IPS-15b (cell line): ENCODE measurements around the gene MYO1D.

Experiments
- H3K27me3 ChIP-seq: one replicate; pipeline ENCODE4 v1.6.1; 2013; ENCODE audit warnings: low read length; ENCODE audit not compliant: control insufficient read depth, insufficient read depth
- H3K36me3 ChIP-seq: one replicate; pipeline ENCODE4 v1.6.1; 2013; ENCODE audit warnings: low read length; ENCODE audit not compliant: control insufficient read depth, insufficient read depth
- H3K4me1 ChIP-seq: one replicate; pipeline ENCODE4 v1.6.1; 2013; ENCODE audit warnings: mild to moderate bottlenecking, low read length; ENCODE audit not compliant: control insufficient read depth, insufficient read depth
- H3K4me3 ChIP-seq: one replicate; pipeline ENCODE4 v1.5.1; 2013; ENCODE audit warnings: low read depth, low read length
- H3K9ac ChIP-seq: one replicate; pipeline ENCODE4 v1.6.1; 2013; ENCODE audit warnings: low read depth, mild to moderate bottlenecking, low read length
- H3K9me3 ChIP-seq: one replicate; pipeline ENCODE4 v1.6.1; 2013; ENCODE audit warnings: mild to moderate bottlenecking, low read length; ENCODE audit not compliant: control insufficient read depth, insufficient read depth

The MYO1D gene

DNA sequence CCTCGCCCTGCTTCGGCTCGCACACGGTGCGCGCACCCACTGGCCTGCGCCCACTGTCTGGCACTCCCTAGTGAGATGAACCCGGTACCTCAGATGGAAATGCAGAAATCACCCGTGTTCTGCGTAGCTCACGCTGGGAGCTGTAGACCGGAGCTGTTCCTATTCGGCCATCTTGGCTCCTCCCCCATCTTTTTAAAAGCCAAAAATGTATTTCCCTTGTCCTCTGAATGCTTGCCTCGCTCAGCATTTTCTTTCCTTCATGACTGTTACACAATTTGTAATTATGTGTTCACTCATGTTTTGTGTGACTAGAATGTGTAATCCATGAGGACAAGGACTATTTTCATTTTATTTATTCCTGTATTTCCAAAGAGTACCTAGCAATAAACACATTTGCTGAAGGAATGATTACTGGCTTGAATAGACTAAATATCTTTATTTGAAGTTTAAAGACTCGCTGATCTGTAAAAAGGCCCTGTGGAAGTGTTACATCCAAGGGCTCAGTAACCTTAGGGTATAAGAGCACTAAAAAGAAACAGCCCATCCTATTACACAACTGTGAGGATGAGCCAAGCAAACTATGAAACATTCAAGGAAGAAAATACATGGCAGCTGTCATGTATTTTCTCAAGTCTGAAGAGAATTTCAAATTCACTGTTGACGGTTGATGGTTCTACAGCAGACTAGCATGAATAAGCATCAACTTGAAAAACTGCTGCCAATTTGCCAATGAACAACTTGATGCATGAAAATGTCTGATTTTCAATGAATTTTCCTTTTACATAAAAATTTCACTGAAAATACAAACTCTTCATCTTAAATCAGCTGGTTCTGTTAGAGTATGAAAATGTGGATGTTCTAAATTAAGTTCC, 192.6 kb downstream of the MYO1D start:
- Histone ChIP-seq H3K9me3 (no peaks in the 10 kb centered on the region), H3K36me3 (no peaks in the 10 kb centered on the region), H3K4me3 (peak overlapping the region; percentile 37), H3K4me1 (no peaks in the 10 kb centered on the region), H3K27me3 (no peaks in the 10 kb centered on the region), H3K9ac (no peak overlapping the region)

DNA sequence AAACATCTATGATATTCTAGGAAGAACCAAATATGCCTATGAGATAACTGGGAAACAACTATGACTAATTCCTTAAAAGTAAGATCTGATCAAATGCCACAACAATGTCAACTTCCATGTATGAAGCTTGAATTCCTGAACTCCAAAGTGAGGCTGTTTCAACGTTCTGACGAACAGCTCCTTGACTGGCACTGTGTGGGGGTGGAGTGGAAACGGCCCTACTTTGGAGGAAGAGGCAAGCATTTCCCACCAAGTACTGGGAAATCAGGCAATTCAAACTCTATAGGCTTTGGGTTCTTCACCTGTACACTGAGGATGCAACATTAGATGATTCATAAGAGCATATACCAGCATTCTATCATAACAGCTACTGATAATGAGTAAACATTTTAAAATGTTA, 203.0 kb downstream of the MYO1D start:
- Histone ChIP-seq H3K9ac (no peak overlapping the region), H3K9me3 (no peaks in the 10 kb centered on the region), H3K27me3 (no peaks in the 10 kb centered on the region), H3K4me3 (no peak overlapping the region), H3K4me1 (no peaks in the 10 kb centered on the region), H3K36me3 (no peaks in the 10 kb centered on the region)

DNA sequence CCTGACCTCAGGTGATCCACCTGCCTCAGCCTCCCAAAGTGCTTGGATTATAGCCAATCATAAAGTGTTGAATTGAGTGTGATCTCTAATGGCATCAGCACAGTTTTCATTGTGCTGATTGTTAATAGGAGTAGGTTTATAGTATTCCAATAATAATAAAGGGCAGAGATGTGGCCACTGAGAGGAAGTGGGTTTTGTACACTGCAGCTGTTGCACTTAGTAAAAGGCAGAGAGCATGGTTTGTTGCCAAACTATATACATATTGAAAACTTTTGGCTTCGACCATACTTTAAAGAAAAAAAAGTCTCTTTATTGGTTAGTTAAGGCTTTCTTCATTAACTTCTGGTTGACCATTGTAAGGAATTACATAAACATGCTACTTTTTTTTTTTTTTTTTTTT, 204.2 kb downstream of the MYO1D start:
- no peaks in the 10 kb centered on the region for H3K9me3 ChIP-seq

DNA sequence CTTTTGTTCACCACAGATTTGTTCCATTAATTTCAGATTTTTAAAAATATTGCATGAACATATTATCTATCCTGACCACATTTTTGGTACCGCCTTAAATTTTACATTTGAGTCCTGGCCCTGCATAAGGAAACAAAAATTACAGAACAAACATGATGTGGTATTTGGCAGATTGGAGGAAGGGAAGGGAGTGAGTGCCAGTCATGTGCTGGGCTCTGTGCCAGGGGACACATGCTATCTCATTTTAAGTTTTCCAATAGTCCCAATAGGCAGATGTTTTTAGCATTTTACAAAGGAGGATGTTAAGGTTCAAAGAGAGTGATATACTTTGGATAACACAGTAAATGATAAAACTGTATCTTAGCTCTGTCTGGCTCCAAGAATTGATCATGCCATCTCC, 205.0 kb downstream of the MYO1D start:
- no peaks in the 10 kb centered on the region for H3K27me3 ChIP-seq
- H3K9me3 ChIP-seq: no peaks in the 10 kb centered on the region
- no peaks in the 10 kb centered on the region for H3K36me3 ChIP-seq
- no peak overlapping the region for H3K4me3 ChIP-seq
- no peak overlapping the region for H3K9ac ChIP-seq
- no peaks in the 10 kb centered on the region for H3K4me1 ChIP-seq

More for the DNA sequence above, 204.2 kb downstream of the MYO1D start:
- H3K27me3 ChIP-seq: no peaks in the 10 kb centered on the region
- H3K9ac ChIP-seq: no peak overlapping the region
- no peaks in the 10 kb centered on the region for H3K4me1 ChIP-seq
- no peak overlapping the region for H3K4me3 ChIP-seq
- H3K36me3 ChIP-seq: no peaks in the 10 kb centered on the region

DNA sequence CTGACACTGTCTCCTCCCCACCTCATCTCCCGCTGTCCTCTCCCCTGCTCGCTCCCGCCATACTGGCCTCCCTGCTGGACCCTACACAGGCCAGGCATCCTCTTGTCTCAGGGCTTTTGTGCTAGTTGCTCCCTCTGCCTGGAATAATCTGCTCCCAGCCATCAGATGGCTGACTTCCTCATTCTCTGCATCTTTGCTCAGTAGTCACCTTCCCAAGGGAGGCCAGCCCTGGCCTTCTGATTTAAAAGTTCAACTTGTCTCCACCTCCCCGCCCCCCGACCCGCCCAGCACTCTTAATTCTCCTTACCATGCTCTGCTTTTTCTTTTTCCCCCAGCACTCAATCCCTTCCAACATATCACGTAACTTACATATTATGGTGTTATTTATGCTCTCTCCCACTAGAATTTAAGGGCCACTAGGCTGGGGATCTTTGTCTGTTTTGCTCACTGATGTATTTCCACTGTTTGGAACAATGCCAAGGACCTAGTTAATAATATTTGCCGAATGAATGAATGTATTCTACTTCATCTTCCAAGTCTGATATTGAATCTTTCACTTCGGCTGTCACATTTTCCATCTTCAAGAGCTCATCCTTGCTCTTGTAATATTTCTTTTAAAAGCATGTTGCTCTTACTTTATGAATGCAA, 211.9 kb downstream of the MYO1D start:
- H3K27me3 ChIP-seq: no peaks in the 10 kb centered on the region
- no peaks in the 10 kb centered on the region for H3K36me3 ChIP-seq
- no peaks in the 10 kb centered on the region for H3K9me3 ChIP-seq
- no peak overlapping the region for H3K9ac ChIP-seq
- H3K4me1 ChIP-seq: no peaks in the 10 kb centered on the region
- H3K4me3 ChIP-seq: no peak overlapping the region

DNA sequence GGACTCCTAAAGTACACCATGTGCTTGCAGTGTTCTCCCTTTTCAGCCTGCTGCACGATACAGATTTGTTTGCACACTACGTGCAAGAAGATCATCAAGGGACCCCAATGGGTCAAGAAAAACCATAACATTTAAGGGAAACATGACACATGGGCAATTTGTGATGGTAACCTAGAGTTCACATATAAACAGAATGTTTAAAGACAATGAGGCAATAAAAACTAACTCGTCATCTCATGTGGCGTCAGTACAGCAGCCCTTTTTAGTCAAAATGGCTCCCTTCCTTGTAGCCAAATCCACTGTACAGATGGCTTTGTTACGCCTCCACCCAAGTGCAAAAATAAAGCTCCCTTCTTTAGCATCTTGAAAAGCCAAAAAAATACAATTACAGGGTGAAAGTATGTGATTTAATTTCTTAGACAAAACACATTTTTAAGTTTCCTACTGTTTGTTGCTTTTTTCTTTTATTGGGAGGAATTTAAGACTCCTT, 216.4 kb downstream of the MYO1D start:
- no peaks in the 10 kb centered on the region for H3K36me3 ChIP-seq
- no peaks in the 10 kb centered on the region for H3K4me1 ChIP-seq

DNA sequence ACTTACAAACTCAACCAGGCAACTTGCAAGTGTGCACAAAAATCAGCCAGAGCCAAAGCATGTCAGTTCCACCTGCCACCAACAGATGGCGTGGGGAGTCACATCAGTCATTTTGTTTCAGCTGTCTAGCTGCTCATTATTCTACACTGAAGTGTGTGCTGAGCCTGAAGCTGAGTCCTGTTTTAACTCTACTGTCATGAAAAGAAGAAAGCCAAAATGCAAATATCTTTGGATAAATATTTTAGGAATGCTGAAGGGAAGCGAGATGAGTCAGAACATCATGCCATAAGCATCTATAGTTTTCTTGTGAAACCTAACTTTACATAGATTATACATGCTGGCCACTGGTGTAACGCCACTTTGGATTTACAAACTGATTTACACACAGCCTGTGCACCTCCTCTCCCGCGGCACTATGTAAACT, 217.5 kb downstream of the MYO1D start:
- Histone ChIP-seq H3K4me3 (no peak overlapping the region), H3K9ac (no peak overlapping the region), H3K4me1 (no peaks in the 10 kb centered on the region), H3K36me3 (no peaks in the 10 kb centered on the region), H3K27me3 (no peaks in the 10 kb centered on the region), H3K9me3 (no peaks in the 10 kb centered on the region)

More for the DNA sequence above, 216.4 kb downstream of the MYO1D start:
- Histone ChIP-seq H3K9ac (no peak overlapping the region), H3K9me3 (no peaks in the 10 kb centered on the region), H3K27me3 (no peaks in the 10 kb centered on the region), H3K4me3 (no peak overlapping the region)

DNA sequence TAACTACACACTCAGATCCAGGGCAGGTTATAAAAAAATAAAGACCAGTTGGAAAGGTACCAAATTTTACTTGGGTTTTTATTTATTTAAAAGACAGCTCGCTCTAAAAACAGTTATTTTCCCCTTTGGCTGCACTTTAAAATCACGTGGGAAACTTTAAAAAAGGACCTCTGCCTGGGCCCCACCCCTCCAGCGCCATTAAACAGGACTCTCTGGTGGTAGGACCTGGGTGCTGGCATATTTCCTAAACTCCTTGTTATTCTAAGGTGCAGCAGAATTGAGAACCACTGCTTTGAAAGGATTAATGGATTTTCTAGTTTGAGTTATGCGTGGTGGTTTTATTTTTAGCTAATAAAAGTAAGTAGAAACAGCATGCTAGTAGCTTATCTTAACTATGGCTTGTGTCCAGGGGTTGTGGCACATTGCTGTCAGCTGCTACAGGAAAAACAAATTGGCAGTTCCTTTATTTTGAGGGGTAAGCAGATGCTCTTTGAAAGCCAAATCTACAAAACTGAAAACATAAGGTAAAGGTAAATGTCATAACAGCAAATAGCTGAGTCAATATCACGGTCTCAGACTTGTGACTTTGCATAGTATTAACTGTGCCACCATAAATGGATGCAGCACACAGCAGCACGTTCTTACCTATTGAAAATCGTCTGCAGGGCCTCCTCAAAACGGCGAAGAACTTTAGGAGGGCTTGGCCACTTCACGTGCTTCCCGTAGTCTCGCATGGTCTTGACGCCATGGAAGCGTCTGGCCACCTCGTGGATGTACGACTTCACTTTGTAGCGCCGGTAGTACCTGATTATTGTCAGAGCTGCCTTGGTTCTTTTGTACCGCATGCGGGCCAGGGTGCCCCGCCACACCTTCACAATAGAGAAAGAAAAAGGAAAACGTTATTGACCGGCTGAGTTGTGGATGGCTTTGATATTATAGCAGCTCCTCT, 218.2 kb downstream of the MYO1D start:
- Histone ChIP-seq H3K9me3 (no peaks in the 10 kb centered on the region), H3K9ac (no peak overlapping the region), H3K4me1 (no peaks in the 10 kb centered on the region), H3K27me3 (no peaks in the 10 kb centered on the region), H3K4me3 (no peak overlapping the region), H3K36me3 (no peaks in the 10 kb centered on the region)

DNA sequence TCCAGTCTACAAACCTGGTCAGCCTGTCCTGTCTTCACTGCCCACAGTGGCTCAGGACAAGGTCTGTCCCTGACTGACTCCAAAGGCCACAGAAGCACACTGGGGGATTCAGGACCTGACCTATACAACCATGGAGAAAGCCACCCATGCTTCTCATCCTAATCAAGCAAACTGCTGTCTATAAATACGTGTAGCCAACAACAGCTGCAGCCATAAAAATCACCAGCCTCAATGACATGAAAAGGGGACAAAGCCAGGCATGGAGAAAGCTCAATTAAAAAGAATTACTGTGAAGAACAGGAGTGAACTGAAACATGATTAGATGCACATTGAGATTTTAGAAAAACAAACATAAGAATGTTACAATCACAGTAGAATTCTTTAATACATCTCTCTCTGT, 220.0 kb downstream of the MYO1D start:
- Histone ChIP-seq H3K36me3 (no peaks in the 10 kb centered on the region), H3K4me3 (no peak overlapping the region), H3K9me3 (no peaks in the 10 kb centered on the region), H3K9ac (no peak overlapping the region), H3K4me1 (no peaks in the 10 kb centered on the region), H3K27me3 (no peaks in the 10 kb centered on the region)

DNA sequence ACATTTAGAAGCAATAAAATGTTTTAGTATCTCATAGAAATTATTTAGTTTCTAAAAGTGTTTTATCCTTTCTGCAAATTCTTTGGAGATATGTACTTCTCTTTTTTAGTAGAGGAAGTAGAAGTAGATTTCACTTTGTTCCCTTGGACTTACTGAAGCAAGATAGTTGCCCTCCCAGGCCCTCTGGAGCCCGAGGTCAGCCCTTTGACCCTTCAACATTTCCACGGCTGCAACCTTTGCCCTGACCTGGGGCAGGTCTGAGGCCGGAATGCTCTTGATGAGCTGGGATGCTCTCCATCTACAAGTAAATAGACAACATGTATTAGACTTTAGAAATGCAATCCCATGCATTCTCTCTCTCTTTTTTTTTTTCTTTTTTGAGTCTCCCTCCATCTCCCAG, 222.6 kb downstream of the MYO1D start:
- no peak overlapping the region for H3K4me3 ChIP-seq
- no peaks in the 10 kb centered on the region for H3K27me3 ChIP-seq
- no peaks in the 10 kb centered on the region for H3K36me3 ChIP-seq
- no peak overlapping the region for H3K9ac ChIP-seq
- no peaks in the 10 kb centered on the region for H3K9me3 ChIP-seq
- H3K4me1 ChIP-seq: no peaks in the 10 kb centered on the region

DNA sequence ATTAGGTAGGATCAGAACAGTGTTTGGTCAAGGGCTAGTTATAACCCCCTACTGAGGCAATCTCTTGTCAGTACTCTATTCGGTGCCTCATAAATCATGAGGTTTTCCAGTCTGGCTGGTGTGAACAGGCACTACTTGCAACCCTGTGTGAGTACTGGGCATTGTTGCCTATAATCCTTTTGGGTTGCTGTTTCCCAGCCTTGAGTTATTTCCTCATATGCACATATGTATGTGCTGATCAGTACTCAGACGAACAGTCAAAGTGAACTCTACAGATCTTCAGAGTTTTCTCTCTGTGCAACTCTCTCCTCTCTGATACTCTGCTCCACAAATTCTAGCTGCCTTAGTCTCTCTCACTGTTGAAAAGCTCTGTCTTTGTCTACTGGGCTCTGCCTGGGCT, 225.8 kb downstream of the MYO1D start:
- no peak overlapping the region for H3K9ac ChIP-seq
- no peaks in the 10 kb centered on the region for H3K9me3 ChIP-seq
- no peaks in the 10 kb centered on the region for H3K4me1 ChIP-seq
- no peaks in the 10 kb centered on the region for H3K27me3 ChIP-seq
- no peak overlapping the region for H3K4me3 ChIP-seq
- no peaks in the 10 kb centered on the region for H3K36me3 ChIP-seq
